Activated naive CD4-positive, alpha-beta T cell treated with anti-CD3 and anti-CD28 coated beads, Interleukin-2, amount 10 ng/mL, durations not matched to agents 5 hours and 36 hours (primary cell): ENCODE measurements around the gene CLCA1. TPM values are rescaled to one million over a fixed set of nuclear protein-coding genes. Genes with fewer than 3 reads are reported as not detected.

ENCODE experiments used
- total RNA-seq, 2 experiments: library from RNA; stranded (reverse); gene quantifications; one replicate each; pipeline ENCODE4 v1.2.3, GENCODE V29; 2021

Gene CLCA1
- total RNA-seq: not detected

DNA sequence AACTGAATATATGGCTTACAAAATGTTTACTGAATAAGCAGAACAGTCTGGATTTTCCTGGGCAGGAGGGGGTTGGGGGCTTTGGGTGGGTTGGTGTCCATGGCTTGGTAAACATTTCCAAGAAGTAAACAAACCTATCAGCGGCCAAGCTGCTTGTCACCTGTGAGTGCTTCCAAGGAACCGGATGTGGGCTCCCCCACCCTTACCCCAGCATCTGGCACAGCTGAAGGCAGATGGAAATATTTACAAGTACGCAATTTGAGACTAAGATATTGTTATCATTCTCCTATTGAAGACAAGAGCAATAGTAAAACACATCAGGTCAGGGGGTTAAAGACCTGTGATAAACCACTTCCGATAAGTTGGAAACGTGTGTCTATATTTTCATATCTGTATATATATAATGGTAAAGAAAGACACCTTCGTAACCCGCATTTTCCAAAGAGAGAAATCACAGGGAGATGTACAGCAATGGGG lies at the start of gene CLCA1:
CLCA1 (plus strand) TSS at position 427 of the 477 bp plus-strand sequence; CDS start at position 472, 45 bp downstream.

DNA sequence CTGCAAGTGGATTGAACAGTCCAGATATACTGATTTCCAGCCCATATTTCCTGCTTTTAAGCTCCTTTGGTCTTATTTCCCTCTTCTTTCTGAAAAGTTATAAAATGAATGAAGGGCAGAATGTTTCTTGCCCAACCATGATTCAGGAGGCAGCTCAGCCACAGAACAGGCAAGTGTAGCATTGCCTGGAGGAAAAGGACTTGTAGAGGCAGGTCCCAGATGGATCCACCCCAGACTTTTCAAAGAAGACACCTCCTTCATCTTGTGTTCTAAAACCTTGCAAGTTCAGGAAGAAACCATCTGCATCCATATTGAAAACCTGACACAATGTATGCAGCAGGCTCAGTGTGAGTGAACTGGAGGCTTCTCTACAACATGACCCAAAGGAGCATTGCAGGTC lies 44.9 kb upstream of the CLCA1 start, which contains the start of gene CLCA2:
CLCA2 (plus strand) TSS at position 299 of the 400 bp plus-strand sequence; CDS start at position 376, 77 bp downstream.

DNA sequence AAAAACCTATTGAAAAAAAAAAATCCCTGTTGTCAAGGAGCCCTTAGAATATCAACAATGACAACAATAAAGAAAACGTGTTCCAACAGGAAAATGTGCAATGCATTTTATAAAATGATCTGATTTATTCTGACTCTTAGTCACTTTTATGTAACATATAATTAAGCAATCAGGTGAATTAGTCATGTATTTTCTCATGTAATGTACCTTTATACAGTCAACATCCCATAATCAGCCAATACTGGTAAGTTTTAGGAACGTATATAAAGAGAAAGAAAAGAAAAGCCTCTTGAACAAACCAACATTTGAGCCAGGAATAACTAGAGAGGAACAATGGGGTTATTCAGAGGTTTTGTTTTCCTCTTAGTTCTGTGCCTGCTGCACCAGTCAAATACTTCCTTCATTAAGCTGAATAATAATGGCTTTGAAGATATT lies 78.1 kb downstream of the CLCA1 start, which contains the start of gene CLCA4:
CLCA4 (plus strand) TSS at position 292 of the 435 bp plus-strand sequence; CDS start at position 334, 42 bp downstream.

Other genes starting within 250 kb of the CLCA1 start
- 10 to 100 TPM; 41.3 to 51.4 TPM for gene ODF2L, start 72.6 kb upstream of the CLCA1 start, total RNA-seq
- gene CLCA2, start 44.8 kb upstream of the CLCA1 start, total RNA-seq: not detected
- not detected for gene CLCA4, start 78.2 kb downstream of the CLCA1 start, total RNA-seq
- gene SH3GLB1, start 235.6 kb downstream of the CLCA1 start, total RNA-seq: 10 to 100 TPM; 61.3 to 61.9 TPM